Tibial nerve (tissue), 4 donors: Measurements from ENCODE around the gene ARMH1. TPM values are rescaled to one million over a fixed set of nuclear protein-coding genes. Genes with fewer than 3 reads are reported as not detected.

Experiments used
- DNase-seq, 2 donors: peaks; one replicate each; pipeline ENCODE4 v3.0.0-alpha.2; 2019; ENCODE audit warnings: low spot score in 2 of 2
- H3K27ac ChIP-seq, 4 donors: fragments of 200-600 bp; sonication (generic) in 3 of 4; one replicate each; pipeline ENCODE4 v1.5.1; 2017 to 2019; ENCODE audit warnings: mild to moderate bottlenecking in 1 of 4
- H3K27me3 ChIP-seq, 2 donors: fragments of 200-600 bp; sonication (generic) in 1 of 2; one replicate each; pipeline versions ENCODE4 v1.5.1 to v1.6.0; 2017 to 2019
- H3K36me3 ChIP-seq, 3 donors: fragments of 200-600 bp; sonication (generic); one replicate each; pipeline ENCODE4 v1.5.1; 2018 to 2019
- H3K4me1 ChIP-seq, 4 donors: fragments of 200-600 bp; sonication (generic) in 3 of 4; one replicate each; pipeline ENCODE4 v1.5.1; 2017 to 2019
- H3K4me3 ChIP-seq, 4 donors: fragments of 200-600 bp; sonication (generic) in 3 of 4; one replicate each; pipeline ENCODE4 v1.5.1; 2017 to 2019; ENCODE audit warnings: mild to moderate bottlenecking in 1 of 4, moderate library complexity in 1 of 4
- H3K9me3 ChIP-seq, 4 donors: fragments of 200-600 bp; sonication (generic) in 3 of 4; one replicate each; pipeline ENCODE4 v1.5.1; 2017 to 2019
- EP300 ChIP-seq, 2 donors: sonication (generic); formaldehyde crosslinking; IDR thresholded peaks; one replicate each; pipeline ENCODE4 v1.6.1; 2017; ENCODE audit warnings: antibody characterized with exemption in 2 of 2, mild to moderate bottlenecking in 1 of 2
- POLR2A ChIP-seq, 2 donors: fragments of 450-650 bp; IDR thresholded peaks; one replicate each; pipeline ENCODE4 v1.6.1; 2017; ENCODE audit warnings: antibody characterized with exemption in 2 of 2, mild to moderate bottlenecking in 2 of 2, moderate library complexity in 2 of 2
- WGBS, 2 donors: methylation state at CpG; one replicate each; pipeline ENCODE4 v1.1.5; 2018; 5-methylcytosine and 5-hydroxymethylcytosine counted together
- total RNA-seq, 4 donors: library from RNA; depleted of rRNA; stranded (reverse); fragments of >200 nt; gene quantifications; one replicate each; pipeline ENCODE4 v1.1.0, GENCODE V29; 2016
- TF ChIP-seq, protein P1 (sequence below), 5 experiments: fragments of 200-600 bp in 3 of 5; fragments of 450-650 bp in 2 of 5; sonication (generic) in 3 of 5; IDR thresholded peaks; one replicate each; pipeline ENCODE4 v1.5.1; 2016 to 2019; ENCODE audit warnings: antibody characterized with exemption in 5 of 5, mild to moderate bottlenecking in 3 of 5, moderate library complexity in 2 of 5

Gene ARMH1
- total RNA-seq, 4 donors from 2014 or later = 0.66 to 7.1 (median 2.9) TPM

DNA sequence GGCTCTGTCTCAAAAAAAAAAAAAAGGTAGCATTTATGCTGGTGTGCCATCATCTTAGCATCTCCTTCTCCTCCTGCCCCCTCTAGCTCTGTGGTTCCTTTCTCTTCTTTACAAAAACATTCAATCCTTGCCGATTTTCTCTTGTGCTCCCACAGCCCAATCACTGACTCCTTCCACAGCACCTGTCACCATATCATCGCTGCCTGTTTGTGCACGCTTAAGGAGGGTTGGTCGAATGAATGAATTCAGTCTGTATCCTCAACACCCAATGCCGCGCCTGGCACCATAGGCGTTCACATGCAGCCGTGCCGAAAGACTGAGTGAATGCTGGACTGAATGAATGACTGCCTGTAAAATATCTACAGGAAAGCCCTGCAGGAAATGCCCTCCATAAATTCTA, 48.5 kb downstream of the ARMH1 start:
- Histone ChIP-seq H3K9me3 (no peaks in the 10 kb centered on the region), H3K27me3 (no peaks in the 10 kb centered on the region), H3K27ac (no peak overlapping the region), H3K4me1 (peaks cover 0 to 5% (median 0%) of the 10 kb centered on the region in 4 donors), H3K36me3 (no peaks in the 10 kb centered on the region), H3K4me3 (no peak overlapping the region)
- 90 to 91% methylated on average over 9 of the region's 9 CpGs for WGBS, 2 donors
- no peak for TF ChIP-seq EP300 (IDR thresholded peaks at IDR 0.05)
- no peak for TF ChIP-seq POLR2A (IDR thresholded peaks at IDR 0.05)
- TF ChIP-seq, protein P1, sequence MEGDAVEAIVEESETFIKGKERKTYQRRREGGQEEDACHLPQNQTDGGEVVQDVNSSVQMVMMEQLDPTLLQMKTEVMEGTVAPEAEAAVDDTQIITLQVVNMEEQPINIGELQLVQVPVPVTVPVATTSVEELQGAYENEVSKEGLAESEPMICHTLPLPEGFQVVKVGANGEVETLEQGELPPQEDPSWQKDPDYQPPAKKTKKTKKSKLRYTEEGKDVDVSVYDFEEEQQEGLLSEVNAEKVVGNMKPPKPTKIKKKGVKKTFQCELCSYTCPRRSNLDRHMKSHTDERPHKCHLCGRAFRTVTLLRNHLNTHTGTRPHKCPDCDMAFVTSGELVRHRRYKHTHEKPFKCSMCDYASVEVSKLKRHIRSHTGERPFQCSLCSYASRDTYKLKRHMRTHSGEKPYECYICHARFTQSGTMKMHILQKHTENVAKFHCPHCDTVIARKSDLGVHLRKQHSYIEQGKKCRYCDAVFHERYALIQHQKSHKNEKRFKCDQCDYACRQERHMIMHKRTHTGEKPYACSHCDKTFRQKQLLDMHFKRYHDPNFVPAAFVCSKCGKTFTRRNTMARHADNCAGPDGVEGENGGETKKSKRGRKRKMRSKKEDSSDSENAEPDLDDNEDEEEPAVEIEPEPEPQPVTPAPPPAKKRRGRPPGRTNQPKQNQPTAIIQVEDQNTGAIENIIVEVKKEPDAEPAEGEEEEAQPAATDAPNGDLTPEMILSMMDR (IDR thresholded peaks at IDR 0.05) = no peak
- DNase-seq = no peak

DNA sequence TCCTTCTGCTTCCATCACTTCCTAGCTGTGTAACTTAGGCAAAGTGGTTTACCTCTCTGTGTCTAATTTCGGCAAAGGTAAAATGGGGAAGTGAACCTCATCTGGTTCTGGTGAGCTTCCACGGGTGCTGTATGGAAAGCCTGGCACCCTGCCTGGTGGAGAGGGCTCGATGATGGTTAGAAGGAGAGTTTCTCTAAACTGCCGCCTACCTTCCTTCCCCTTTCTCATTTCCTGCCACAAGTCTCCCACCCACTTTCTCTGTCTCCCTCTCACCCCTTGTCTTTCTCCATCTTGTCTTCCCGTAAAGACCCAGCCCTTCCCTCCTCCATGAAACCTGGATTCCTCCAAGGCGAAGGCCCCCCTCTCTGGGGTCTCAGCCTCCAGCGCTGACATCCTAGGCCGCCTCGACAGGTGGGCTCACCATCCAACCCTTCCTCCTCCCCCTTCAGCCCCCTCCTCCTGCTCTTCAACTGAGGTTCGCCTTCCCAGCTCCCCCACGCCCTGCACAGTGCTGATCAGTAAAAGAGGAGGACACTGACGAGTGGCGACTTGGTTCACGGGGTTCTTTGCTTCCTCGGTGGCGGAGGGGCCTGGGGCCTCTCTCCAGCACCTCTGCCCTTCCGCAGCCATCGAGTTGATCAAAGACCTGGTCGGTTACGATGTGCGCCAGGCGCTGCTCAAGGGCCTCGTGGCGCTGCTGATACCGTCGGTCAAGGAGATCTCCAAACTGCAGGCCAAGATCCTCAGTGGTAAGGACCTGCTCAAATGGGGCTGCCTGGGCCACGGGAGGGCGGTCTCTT, 49.2 kb downstream of the ARMH1 start:
- H3K4me3 ChIP-seq = no peak overlapping the region
- no peak overlapping the region for H3K27ac ChIP-seq
- DNase-seq = peak in 1 of 2 donors; percentile 56
- 83 to 89% methylated on average over 26 to 28 of the region's 28 CpGs for WGBS, 2 donors
- no peaks in the 10 kb centered on the region for H3K36me3 ChIP-seq
- TF ChIP-seq EP300 (IDR thresholded peaks at IDR 0.05) (no peak), POLR2A (IDR thresholded peaks at IDR 0.05) (no peak)
- TF ChIP-seq, protein P1 (IDR thresholded peaks at IDR 0.05) = no peak
- no peaks in the 10 kb centered on the region for H3K9me3 ChIP-seq
- H3K27me3 ChIP-seq = no peaks in the 10 kb centered on the region
- H3K4me1 ChIP-seq = peaks cover 0 to 5% (median 0%) of the 10 kb centered on the region in 4 donors

DNA sequence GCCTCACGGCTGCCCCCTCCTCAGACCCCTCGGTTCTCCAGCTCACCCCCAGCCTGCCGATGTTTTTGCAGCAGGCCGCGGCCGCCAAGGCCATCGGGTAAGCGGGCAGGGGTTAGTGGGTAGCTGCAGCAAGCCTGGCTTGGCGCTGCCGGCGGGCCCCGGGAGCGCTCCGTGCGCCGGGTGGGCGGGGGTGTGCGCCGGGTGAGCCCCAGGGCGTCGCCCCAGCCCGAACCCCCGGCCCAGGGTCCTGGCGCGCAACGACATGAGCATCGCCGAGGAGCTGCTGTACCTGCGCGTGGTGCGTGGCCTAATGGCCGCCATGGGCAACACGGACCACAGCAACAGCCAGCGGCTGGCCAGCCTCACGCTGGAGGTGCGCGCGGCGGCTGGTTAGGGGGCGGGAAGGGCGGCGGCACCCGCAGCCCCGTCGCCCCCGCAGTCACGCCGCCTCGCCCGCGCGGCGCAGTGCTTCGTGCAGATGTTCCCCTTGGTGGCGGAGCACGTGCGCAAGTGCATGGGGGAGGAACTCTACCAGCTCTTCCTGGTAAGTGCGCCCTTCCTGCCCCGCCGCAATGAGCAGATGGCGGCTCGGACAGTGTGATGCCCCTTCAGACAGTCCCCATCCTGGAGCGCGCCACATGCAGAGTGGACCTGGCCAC, 49.9 kb downstream of the ARMH1 start:
- no peak overlapping the region for H3K4me3 ChIP-seq
- H3K4me1 ChIP-seq = peaks cover 0 to 6% (median 3%) of the 10 kb centered on the region in 4 donors
- TF ChIP-seq EP300 (IDR thresholded peaks at IDR 0.05) (no peak), POLR2A (IDR thresholded peaks at IDR 0.05) (no peak)
- TF ChIP-seq, protein P1 (IDR thresholded peaks at IDR 0.05) = no peak
- H3K27ac ChIP-seq = no peak overlapping the region
- H3K9me3 ChIP-seq = no peaks in the 10 kb centered on the region
- 80 to 85% methylated on average over 27 to 57 of the region's 64 CpGs for WGBS, 2 donors
- H3K36me3 ChIP-seq = no peaks in the 10 kb centered on the region
- H3K27me3 ChIP-seq = no peaks in the 10 kb centered on the region
- DNase-seq = no peak

DNA sequence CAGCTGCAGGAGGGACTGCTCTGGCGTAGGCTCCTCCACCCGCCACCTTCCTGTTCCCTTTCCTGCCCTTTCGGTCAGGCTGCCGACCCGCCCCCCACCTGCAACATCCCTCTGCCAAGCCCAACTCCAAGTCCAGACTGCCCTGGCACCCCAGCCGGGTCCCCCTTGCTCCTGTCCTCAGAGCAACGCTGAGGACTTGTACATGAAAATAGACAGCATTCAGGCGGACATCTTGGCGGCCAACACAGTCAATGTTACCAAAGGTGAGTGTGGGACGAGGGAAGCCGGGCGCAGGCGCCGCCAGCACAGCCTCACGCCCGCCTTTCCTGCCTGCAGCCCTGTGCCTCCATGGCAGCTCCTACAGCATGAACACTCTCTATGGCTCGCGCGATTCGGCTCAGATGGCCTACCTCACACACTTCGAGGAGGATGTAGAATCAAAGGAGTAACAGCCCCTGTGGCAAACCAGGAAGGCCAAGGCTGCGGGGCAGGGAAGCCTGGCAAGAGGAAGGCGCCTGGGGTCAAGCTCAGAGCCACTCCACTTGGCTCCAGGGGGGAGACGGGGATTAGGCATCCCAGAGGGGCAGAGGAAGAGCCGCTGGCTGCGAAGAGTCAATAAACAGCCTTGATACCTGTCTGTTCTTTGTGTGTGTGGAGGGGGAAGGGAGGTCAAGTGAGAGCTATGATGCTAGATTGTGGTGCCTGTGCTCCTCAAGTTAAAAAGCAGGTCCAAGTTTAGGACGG, 50.6 kb downstream of the ARMH1 start:
- H3K36me3 ChIP-seq = no peaks in the 10 kb centered on the region
- H3K9me3 ChIP-seq = no peaks in the 10 kb centered on the region
- DNase-seq = no peak
- TF ChIP-seq POLR2A (IDR thresholded peaks at IDR 0.05) = no peak
- TF ChIP-seq, protein P1 (IDR thresholded peaks at IDR 0.05) = no peak
- no peak for TF ChIP-seq EP300 (IDR thresholded peaks at IDR 0.05)
- no peak overlapping the region for H3K27ac ChIP-seq
- no peaks in the 10 kb centered on the region for H3K27me3 ChIP-seq
- peaks cover 0 to 13% (median 9%) of the 10 kb centered on the region in 4 donors for H3K4me1 ChIP-seq
- no peak overlapping the region for H3K4me3 ChIP-seq
- WGBS, 2 donors = 83 to 86% methylated on average over 27 of the region's 27 CpGs
